ENCODE results near the gene APOL6. TPM values are rescaled to one million over a fixed set of nuclear protein-coding genes. Genes with fewer than 3 reads are reported as not detected.
"Not testable (repeated sequence)": the region's sequence is repeated elsewhere in the genome, so short reads cannot be mapped to it uniquely, and the experiment has no call there.

Gene APOL6
- total and polyA plus RNA-seq, 11 donors = 2.3 to 55.8 (median 6.7) TPM

GRCh38 chr22:35620624-35621251, 27.5 kb upstream of the APOL6 start:
- TF ChIP-seq POLR2A (IDR thresholded peaks at IDR 0.05) = peak in 1 of 2 donors; percentile 35
- TF ChIP-seq, protein P1, sequence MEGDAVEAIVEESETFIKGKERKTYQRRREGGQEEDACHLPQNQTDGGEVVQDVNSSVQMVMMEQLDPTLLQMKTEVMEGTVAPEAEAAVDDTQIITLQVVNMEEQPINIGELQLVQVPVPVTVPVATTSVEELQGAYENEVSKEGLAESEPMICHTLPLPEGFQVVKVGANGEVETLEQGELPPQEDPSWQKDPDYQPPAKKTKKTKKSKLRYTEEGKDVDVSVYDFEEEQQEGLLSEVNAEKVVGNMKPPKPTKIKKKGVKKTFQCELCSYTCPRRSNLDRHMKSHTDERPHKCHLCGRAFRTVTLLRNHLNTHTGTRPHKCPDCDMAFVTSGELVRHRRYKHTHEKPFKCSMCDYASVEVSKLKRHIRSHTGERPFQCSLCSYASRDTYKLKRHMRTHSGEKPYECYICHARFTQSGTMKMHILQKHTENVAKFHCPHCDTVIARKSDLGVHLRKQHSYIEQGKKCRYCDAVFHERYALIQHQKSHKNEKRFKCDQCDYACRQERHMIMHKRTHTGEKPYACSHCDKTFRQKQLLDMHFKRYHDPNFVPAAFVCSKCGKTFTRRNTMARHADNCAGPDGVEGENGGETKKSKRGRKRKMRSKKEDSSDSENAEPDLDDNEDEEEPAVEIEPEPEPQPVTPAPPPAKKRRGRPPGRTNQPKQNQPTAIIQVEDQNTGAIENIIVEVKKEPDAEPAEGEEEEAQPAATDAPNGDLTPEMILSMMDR (IDR thresholded peaks at IDR 0.05) = no peak
- whole genome bisulfite sequencing, 4 donors = 45 to 60% (median 55%) methylated on average over 15 of the region's 15 CpGs
- H3K9me3 ChIP-seq = no peaks in the 10 kb centered on the region
- peak overlapping the region in 2 of 12 donors; percentile 1 to 20 for H3K4me3 ChIP-seq
- no peaks in the 10 kb centered on the region for H3K36me3 ChIP-seq
- peaks cover 0 to 49% (median 23%) of the 10 kb centered on the region in 12 donors for H3K4me1 ChIP-seq
- no peaks in the 10 kb centered on the region for H3K27me3 ChIP-seq
- peak; percentile 59 to 76 (median 68) for ATAC-seq
- DNase-seq = peak in 4 of 5 donors; percentile 61 to 80 (median 64)
- intact Hi-C loops (cut with DNase I) = loop anchor here in 8 of 10 donors (5.0 to 10.0 kb wide), 10 partner anchors 33 to 504 kb away; partner anchors contain the start of gene RASD2 (in 1 of the 8)
- H3K27ac ChIP-seq = peak overlapping the region; percentile 61 to 96 (median 87)

- Histone ChIP-seq H3K9me3 (no peaks in the 10 kb centered on the region), H3K27ac (peak overlapping the region; percentile 61 to 96 (median 87)), H3K4me3 (peak overlapping the region in 2 of 12 donors; percentile 11 to 17), H3K27me3 (no peaks in the 10 kb centered on the region), H3K4me1 (peaks cover 0 to 49% (median 23%) of the 10 kb centered on the region in 12 donors), H3K36me3 (no peaks in the 10 kb centered on the region)
- no peak for ATAC-seq
- 48 to 58% (median 56%) methylated on average over 6 of the region's 6 CpGs for WGBS, 4 donors
- intact Hi-C loops (cut with DNase I) = loop anchor here in 8 of 10 donors (5.0 to 10.0 kb wide), 10 partner anchors 34 to 503 kb away; partner anchors contain the start of gene RASD2 (in 1 of the 8)
- no peak for DNase-seq
- TF ChIP-seq POLR2A (IDR thresholded peaks at IDR 0.05) = no peak
- TF ChIP-seq, protein P1 (IDR thresholded peaks at IDR 0.05) = no peak
Measured at GRCh38 chr22:35621451-35621850, 26.8 kb upstream of the APOL6 start.

DNA sequence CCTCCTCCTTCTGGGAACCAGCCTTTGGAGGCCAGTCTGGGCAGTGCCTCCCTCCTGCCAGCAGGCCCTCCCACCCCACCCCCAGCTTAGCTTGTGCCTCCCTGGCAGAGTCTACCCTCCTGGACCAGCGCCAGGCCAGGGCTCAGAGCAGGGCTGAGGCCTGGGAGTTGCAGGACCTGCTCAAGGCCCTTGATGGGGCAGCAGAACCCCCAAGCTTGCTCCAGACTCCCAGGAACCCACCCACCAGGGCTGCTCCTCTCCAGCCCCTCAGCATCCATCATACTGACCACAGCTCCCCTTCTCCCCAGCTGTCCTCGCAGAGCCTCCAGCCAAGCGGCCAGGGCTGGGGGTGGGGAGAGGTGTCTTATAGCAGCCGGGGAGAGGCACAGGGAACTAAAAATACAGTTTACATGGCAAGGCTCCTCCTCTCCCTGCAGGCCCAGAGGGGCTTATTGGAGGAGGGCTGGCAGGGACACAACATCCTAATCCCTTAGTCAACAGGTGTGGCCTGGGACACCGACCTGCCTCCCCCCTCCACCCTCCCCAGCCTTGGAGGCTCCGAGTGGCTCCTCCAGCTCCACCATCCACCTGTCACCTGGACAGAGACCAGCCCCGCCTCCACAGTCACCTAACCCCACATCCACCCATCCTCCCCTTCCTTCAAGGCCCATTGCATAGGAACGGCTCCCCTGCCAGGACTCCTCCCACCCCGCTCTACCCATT, 25.9 kb upstream of the APOL6 start:
- peak; percentile 66 to 86 (median 80) for DNase-seq
- peak overlapping the region; percentile 61 to 96 (median 87) for H3K27ac ChIP-seq
- WGBS, 4 donors = 49 to 70% (median 55%) methylated on average over 7 to 9 of the region's 9 CpGs
- no peaks in the 10 kb centered on the region for H3K27me3 ChIP-seq
- H3K4me1 ChIP-seq = peaks cover 0 to 55% (median 23%) of the 10 kb centered on the region in 12 donors
- no peaks in the 10 kb centered on the region for H3K9me3 ChIP-seq
- H3K36me3 ChIP-seq = no peaks in the 10 kb centered on the region
- intact Hi-C loops (cut with DNase I) = loop anchor here (2.0 to 10.0 kb wide), 14 partner anchors 35 to 502 kb away; partner anchors contain the start of gene RASD2 (in 1 of the 10)
- peak overlapping the region in 1 of 12 donors; percentile 11 for H3K4me3 ChIP-seq
- no peak for TF ChIP-seq POLR2A (IDR thresholded peaks at IDR 0.05)
- TF ChIP-seq, protein P1 (IDR thresholded peaks at IDR 0.05) = peak in 1 of 12 donors; percentile 9
- ATAC-seq = peak; percentile 49 to 63 (median 55)

DNA sequence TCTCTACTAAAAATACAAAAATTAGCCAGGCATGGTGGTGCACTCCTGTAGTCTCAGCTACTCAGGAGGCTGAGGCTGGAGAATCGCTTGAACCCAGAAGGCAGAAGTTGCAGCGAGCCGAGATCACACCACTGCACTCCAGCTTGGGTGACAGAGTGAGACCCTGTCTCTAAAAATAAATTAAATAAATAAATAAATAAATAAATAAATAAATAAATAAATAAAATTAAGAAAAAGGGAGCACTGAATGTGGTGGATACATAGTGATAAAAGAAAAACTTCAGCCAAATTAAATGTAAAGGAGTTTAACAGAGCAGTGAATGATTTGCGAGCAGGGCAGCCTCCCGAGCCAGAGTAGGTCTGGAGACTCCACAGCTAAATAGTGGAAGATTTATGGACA, 24.4 kb upstream of the APOL6 start:
- H3K4me3 ChIP-seq, H3K9me3 ChIP-seq, H3K27me3 ChIP-seq, DNase-seq, H3K27ac ChIP-seq, ATAC-seq, H3K36me3 ChIP-seq: not testable (repeated sequence)
- WGBS, 4 donors = 95 to 97% (median 96%) methylated on average over 5 of the region's 5 CpGs
- peaks cover 0 to 56% (median 23%) of the 10 kb centered on the region in 12 donors for H3K4me1 ChIP-seq
- intact Hi-C loops (cut with DNase I) = loop anchor here (1.0 to 10.0 kb wide), 17 partner anchors 37 to 501 kb away; partner anchors contain the start of gene RASD2 (in 1 of the 10)
